Kidney epithelial cell (primary cell): ENCODE data around the gene SULT6B1. TPM values are rescaled to one million over a fixed set of nuclear protein-coding genes. Genes with fewer than 3 reads are reported as not detected.
A peak's percentile ranks its signal among the peaks of the same experiment; 100 is the strongest.
"Not testable (repeated sequence)": the region's sequence is repeated elsewhere in the genome, so short reads cannot be mapped to it uniquely, and the experiment has no call there.

ENCODE experiments used
- DNase-seq: peaks from one replicate; pipeline ENCODE4 v3.0.0-alpha.2; 2010; ENCODE audit warnings: low read depth
- H3K27me3 ChIP-seq: 2 replicates; pipeline ENCODE4 v1.6.0; 2011; ENCODE audit warnings: low read length; ENCODE audit not compliant: control insufficient read depth, insufficient read depth
- H3K36me3 ChIP-seq: 2 replicates; pipeline ENCODE4 v1.5.1; 2011; ENCODE audit warnings: low read length; ENCODE audit not compliant: control insufficient read depth, insufficient read depth
- H3K4me3 ChIP-seq: 2 replicates; pipeline ENCODE4 v1.5.1; 2011; ENCODE audit warnings: low read depth, mild to moderate bottlenecking, control low read depth, low read length
- CTCF ChIP-seq: IDR thresholded peaks from 2 replicates; pipeline ENCODE4 v1.5.1; 2011; ENCODE audit warnings: mild to moderate bottlenecking, moderate library complexity, low read length, control low read depth, inconsistent platforms; ENCODE audit not compliant: insufficient read depth, poor library complexity, severe bottlenecking
- total RNA-seq: library from RNA; depleted of rRNA; stranded (reverse); fragments of >200 nt; gene quantifications from 2 replicates; pipeline ENCODE4 v1.2.3, GENCODE V29; 2015

The SULT6B1 gene
- total RNA-seq, 1 donor from 2014 or later: not detected

- Histone ChIP-seq H3K4me3 (no peak overlapping the region), H3K27me3 (no peaks in the 10 kb centered on the region), H3K36me3 (peaks cover 2% of the 10 kb centered on the region)
- no peak for DNase-seq
- TF ChIP-seq CTCF: no peak
Measured at GRCh38 chr2:37201208-37201607, 12.7 kb upstream of the SULT6B1 start.

GRCh38 chr2:37198681-37199065 is 10.2 kb upstream of the SULT6B1 start:
- no peak for DNase-seq
- no peak overlapping the region for H3K4me3 ChIP-seq
- H3K36me3 ChIP-seq: peaks cover 2% of the 10 kb centered on the region
- TF ChIP-seq CTCF: no peak
- H3K27me3 ChIP-seq: no peaks in the 10 kb centered on the region

- DNase-seq: no peak
- peak within 1 kb of the TSS; percentile 59 for H3K4me3 ChIP-seq
- no peaks in the 10 kb centered on the region for H3K36me3 ChIP-seq
- TF ChIP-seq CTCF: no peak
- H3K27me3 ChIP-seq: no peaks in the 10 kb centered on the region
Measured at GRCh38 chr2:37196320-37197195, 8.1 kb upstream of the SULT6B1 start, which contains the start of gene CEBPZOS. Gene CEBPZOS (plus strand): TSS chr2:37196496. CDS start chr2:37199705, 3,209 bp downstream.

- H3K4me3 ChIP-seq: peak overlapping the region; percentile 59
- not testable (repeated sequence) for H3K36me3 ChIP-seq, H3K27me3 ChIP-seq, DNase-seq
Measured at GRCh38 chr2:37195862-37196319, 7.4 kb upstream of the SULT6B1 start.

- H3K4me3 ChIP-seq: no peak overlapping the region
- H3K36me3 ChIP-seq: no peaks in the 10 kb centered on the region
- no peak for DNase-seq
- no peaks in the 10 kb centered on the region for H3K27me3 ChIP-seq
- TF ChIP-seq CTCF: no peak
Measured at GRCh38 chr2:37192551-37192950, 4.1 kb upstream of the SULT6B1 start.

GRCh38 chr2:37191747-37192146 is 3.3 kb upstream of the SULT6B1 start:
- H3K27me3 ChIP-seq: no peaks in the 10 kb centered on the region
- no peak for TF ChIP-seq CTCF
- no peak for DNase-seq
- H3K36me3 ChIP-seq: no peaks in the 10 kb centered on the region
- no peak overlapping the region for H3K4me3 ChIP-seq
